ENCODE measurements around the gene HELB.

Gene HELB

GRCh38 chr12:66301944-66302826 lies at the start of gene HELB:
HELB (plus strand) TSS chr12:66302493; CDS start chr12:66302604, 111 bp downstream.
- DNase-seq (ENCODE audit: low spot score), result peak; percentile 98

- DNase-seq (ENCODE audit: low spot score), result no peak
Observed at GRCh38 chr12:66252771-66253170, 49.5 kb upstream of the HELB start.

GRCh38 chr12:66255737-66256136 lies 46.6 kb upstream of the HELB start:
- no peak for DNase-seq (ENCODE audit: low spot score)

GRCh38 chr12:66258011-66258410 lies 44.3 kb upstream of the HELB start:
- no peak for DNase-seq (ENCODE audit: low spot score)

GRCh38 chr12:66262737-66263136 lies 39.6 kb upstream of the HELB start:
- DNase-seq (ENCODE audit: low spot score), result no peak

- DNase-seq (ENCODE audit: low spot score), result no peak
Observed at GRCh38 chr12:66268562-66268961, 33.7 kb upstream of the HELB start.

GRCh38 chr12:66269142-66269541 lies 33.2 kb upstream of the HELB start:
- no peak for DNase-seq (ENCODE audit: low spot score)

GRCh38 chr12:66269757-66270383 lies 32.4 kb upstream of the HELB start:
- DNase-seq (ENCODE audit: low spot score), result peak; percentile 72

GRCh38 chr12:66270613-66271012 lies 31.7 kb upstream of the HELB start:
- DNase-seq (ENCODE audit: low spot score), result no peak

- DNase-seq (ENCODE audit: low spot score), result no peak
Observed at GRCh38 chr12:66272650-66273049, 29.6 kb upstream of the HELB start.

GRCh38 chr12:66273147-66273546 lies 29.1 kb upstream of the HELB start:
- no peak for DNase-seq (ENCODE audit: low spot score)

- DNase-seq (ENCODE audit: low spot score), result no peak
Observed at GRCh38 chr12:66275040-66275439, 27.3 kb upstream of the HELB start.

- peak; percentile 35 for DNase-seq (ENCODE audit: low spot score)
Observed at GRCh38 chr12:66279123-66279712, 23.1 kb upstream of the HELB start.

GRCh38 chr12:66280561-66280960 lies 21.7 kb upstream of the HELB start:
- no peak for DNase-seq (ENCODE audit: low spot score)

GRCh38 chr12:66282244-66282643 lies 20.0 kb upstream of the HELB start:
- DNase-seq (ENCODE audit: low spot score), result no peak

- DNase-seq (ENCODE audit: low spot score), result no peak
Observed at GRCh38 chr12:66287275-66287674, 15.0 kb upstream of the HELB start.

GRCh38 chr12:66288121-66288520 lies 14.2 kb upstream of the HELB start:
- DNase-seq (ENCODE audit: low spot score), result no peak

- no peak for DNase-seq (ENCODE audit: low spot score)
Observed at GRCh38 chr12:66289485-66289884, 12.8 kb upstream of the HELB start.

- DNase-seq (ENCODE audit: low spot score), result no peak
Observed at GRCh38 chr12:66290716-66291200, 11.5 kb upstream of the HELB start.

- no peak for DNase-seq (ENCODE audit: low spot score)
Observed at GRCh38 chr12:66296176-66296683, 6.1 kb upstream of the HELB start.

GRCh38 chr12:66297080-66297479 lies 5.2 kb upstream of the HELB start:
- no peak for DNase-seq (ENCODE audit: low spot score)

GRCh38 chr12:66297923-66298322 lies 4.4 kb upstream of the HELB start:
- DNase-seq (ENCODE audit: low spot score), result no peak

GRCh38 chr12:66302827-66303169 lies 505 bp downstream of the HELB start:
- DNase-seq (ENCODE audit: low spot score), result no peak

Measured in AG20443 (cell line).